ENCODE results near the gene RRP15.

Gene RRP15

DNA sequence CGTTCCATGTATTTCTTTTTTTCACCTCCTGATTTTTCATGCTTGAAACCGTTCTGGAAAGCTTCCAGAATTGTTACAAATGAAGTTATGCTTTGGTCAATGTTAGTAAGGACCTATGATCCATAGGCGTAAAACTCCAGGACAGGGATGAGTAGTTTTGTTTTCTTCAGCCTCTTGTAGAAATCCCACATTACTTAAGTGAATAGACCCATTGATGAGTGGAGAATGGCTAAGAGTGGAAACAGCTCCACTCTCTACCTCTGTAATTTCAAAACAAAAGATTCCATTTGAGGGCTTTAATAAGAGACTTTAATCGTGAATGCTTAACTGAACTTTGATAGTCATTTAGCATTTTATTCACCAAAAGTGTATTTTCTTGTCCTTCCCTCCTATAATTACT lies 57.0 kb downstream of the RRP15 start:
- DNase-seq, result no peak

DNA sequence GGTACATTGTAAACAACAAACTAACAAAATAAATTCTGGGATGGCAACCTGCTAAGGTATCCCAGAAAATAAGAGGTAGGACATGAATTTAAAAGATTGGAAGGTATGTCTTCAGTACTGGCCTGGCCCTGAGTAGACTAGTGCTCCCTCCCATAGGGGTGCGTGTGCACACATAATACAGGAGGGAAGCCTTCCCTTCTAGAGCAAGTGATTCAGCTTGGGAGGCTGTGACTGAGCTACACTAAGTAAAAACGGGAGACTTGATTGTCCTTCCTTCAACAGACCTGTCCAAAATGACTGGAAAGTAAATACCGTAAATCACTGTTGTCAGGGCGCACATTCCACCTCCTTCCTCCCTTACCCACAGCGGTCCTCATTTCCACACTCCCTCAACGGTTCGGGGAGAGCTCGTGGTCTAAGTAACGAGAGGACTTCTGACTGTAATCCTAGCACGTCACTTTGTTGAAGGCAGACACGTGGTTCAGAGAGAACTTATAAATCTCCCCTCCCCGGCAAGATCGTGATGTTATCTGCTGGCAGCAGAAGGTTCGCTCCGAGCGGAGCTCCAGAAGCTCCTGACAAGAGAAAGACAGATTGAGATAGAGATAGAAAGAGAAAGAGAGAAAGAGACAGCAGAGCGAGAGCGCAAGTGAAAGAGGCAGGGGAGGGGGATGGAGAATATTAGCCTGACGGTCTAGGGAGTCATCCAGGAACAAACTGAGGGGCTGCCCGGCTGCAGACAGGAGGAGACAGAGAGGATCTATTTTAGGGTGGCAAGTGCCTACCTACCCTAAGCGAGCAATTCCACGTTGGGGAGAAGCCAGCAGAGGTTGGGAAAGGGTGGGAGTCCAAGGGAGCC lies 60.0 kb downstream of the RRP15 start, which contains the start of gene TGFB2:
Gene TGFB2, plus strand, starts transcription at position 523 of the 859 bp plus-strand sequence. CDS start 1,366 bp downstream, outside the sequence.
- DNase-seq, result peak; percentile 65

DNA sequence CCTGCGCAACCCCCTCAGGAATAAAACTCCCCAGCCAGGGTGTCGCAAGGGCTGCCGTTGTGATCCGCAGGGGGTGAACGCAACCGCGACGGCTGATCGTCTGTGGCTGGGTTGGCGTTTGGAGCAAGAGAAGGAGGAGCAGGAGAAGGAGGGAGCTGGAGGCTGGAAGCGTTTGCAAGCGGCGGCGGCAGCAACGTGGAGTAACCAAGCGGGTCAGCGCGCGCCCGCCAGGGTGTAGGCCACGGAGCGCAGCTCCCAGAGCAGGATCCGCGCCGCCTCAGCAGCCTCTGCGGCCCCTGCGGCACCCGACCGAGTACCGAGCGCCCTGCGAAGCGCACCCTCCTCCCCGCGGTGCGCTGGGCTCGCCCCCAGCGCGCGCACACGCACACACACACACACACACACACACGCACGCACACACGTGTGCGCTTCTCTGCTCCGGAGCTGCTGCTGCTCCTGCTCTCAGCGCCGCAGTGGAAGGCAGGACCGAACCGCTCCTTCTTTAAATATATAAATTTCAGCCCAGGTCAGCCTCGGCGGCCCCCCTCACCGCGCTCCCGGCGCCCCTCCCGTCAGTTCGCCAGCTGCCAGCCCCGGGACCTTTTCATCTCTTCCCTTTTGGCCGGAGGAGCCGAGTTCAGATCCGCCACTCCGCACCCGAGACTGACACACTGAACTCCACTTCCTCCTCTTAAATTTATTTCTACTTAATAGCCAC lies 60.7 kb downstream of the RRP15 start:
- DNase-seq, result peak; percentile 64

DNA sequence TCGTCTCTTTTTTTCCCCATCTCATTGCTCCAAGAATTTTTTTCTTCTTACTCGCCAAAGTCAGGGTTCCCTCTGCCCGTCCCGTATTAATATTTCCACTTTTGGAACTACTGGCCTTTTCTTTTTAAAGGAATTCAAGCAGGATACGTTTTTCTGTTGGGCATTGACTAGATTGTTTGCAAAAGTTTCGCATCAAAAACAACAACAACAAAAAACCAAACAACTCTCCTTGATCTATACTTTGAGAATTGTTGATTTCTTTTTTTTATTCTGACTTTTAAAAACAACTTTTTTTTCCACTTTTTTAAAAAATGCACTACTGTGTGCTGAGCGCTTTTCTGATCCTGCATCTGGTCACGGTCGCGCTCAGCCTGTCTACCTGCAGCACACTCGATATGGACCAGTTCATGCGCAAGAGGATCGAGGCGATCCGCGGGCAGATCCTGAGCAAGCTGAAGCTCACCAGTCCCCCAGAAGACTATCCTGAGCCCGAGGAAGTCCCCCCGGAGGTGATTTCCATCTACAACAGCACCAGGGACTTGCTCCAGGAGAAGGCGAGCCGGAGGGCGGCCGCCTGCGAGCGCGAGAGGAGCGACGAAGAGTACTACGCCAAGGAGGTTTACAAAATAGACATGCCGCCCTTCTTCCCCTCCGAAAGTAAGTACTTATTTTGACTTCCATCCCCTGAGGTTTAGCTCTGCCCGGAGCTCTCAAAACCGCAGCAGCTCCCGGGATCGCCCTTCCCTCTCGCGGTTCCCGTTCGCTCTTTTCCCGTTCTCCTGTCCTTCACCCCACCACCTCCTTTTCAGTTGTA lies 61.5 kb downstream of the RRP15 start:
- DNase-seq, result no peak

DNA sequence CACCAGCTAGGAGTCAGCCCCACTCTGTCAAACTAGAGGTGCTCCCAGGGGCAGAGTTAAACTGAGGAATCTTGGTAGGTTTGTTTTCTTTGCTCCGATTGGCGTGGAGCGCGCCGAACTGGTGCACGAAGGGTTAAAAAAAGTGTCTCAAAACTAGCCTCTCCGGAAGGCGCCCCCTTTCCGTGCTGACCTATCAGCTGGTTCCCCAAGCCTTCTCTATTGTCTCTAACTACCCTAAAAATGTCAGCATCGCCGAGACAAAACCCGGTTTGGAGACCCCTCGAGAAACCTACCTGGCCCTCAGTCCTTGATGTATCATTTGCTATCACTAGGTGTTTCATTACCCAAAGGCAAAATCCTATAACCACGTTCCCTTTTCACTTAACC lies 62.2 kb downstream of the RRP15 start:
- DNase-seq, result no peak

DNA sequence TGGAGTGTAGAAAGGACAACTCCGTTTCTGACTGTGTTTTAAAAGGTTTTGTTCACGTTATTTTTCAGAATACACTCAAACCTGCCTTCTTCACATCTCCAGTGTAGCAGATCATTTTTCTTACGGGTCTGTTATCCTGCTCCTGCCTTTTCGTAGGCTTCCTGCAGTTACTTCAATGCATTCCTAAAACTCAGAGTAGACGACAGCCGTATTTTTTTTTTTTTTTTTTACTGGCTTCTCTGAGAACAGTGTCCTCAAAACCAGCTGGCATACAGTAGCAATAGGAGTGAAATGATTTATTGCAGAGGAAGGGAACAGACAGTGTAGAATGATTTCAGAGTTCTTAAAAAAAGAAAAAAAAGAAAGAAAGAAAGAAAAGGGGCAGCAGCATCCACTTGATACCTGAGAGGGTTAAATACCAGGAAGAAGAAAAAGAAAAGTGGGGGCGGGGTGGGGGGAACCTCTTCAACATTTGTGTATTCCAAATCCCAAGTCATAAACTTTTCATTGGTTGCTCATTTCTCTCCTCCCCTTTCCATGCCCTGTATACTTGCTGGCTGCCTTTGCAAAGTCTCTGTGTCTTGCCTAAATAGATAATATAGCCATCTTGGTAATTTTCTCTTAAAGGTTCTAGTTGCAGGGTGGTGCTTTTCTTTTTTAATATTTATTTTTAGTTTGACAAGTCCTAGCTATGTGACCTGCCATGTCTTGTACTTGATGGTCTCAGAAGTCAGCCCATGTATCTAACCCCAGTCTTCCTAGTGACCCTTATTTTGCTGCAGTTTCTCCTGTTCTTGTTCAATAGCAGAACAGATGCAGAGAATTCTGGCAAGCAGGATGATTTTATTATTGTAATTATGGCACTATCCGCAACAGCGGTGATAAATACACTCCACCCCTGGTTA lies 62.9 kb downstream of the RRP15 start:
- DNase-seq, result no peak

DNA sequence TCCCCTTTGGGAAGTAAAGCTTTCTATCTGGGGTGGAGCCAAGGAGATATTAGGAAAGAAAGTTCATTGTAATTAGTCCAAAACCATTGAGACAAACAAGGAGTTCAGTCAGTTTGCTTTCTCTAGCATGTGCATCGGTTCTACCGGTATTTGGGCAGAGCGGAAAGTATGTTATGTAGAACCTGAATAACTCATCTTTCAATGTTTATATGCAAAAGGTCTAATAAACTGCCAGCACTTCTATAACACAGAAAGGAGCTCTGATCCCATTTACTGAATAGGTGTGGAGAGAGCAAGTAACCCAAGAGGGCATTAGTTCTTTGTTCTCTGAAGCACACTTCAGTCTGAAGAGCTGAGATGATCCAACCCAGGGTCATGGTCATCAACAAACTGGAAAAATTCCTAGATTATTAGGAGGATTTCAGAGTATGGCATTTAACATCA lies 63.6 kb downstream of the RRP15 start:
- no peak for DNase-seq

DNA sequence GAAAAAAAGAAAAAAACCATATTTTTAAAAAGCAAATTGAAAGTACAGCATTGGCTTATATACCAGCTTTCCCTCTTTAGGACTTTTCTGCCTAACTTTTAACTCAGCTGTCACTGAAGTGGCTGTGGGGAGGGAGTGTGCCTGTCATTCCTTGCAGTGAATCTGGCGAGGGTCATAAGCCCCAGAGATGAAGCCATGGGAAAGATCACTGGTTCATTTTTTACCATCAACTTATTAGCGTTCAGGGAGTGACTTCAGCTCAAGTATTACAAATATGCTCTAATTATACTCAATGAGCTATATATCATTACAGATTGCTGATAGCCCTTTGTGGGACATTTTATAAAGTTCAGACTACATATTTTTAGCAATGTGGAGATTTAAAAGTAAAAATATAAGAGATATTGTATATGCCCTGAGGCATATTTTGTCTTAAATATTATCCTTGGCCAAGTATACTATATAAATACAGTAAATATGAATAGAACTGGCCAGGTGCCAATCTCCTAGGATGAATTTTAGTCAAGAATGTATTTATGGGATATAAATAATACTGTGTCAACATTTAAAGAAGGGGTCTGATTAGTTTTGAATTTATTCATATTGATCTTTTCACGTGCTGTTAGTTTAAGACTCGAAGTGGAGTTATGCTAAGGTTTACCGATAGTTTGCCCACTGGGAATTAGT lies 64.4 kb downstream of the RRP15 start:
- DNase-seq, result no peak

DNA sequence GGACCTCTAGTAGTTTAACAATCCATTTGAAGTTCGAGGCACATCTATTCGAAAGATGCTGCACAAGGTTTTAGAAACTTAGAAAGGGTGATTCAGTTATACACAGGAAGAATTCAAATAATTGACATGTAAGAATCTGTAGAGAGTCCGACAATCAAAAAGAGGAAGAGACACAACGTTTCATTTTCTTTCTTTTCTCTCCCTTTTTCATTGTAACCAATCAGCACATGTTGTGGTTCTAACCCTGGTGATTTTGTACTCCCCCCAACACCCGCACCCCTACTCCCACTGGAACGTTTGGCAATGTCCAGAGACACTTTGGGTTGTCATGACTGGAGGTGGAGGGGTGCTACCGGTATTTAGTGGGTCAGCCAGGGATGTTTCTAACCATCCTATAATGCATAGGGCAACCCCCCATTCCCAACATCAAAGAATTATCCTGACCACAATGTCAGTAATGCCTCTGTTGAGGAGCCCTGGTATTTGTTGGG lies 65.0 kb downstream of the RRP15 start:
- no peak for DNase-seq

DNA sequence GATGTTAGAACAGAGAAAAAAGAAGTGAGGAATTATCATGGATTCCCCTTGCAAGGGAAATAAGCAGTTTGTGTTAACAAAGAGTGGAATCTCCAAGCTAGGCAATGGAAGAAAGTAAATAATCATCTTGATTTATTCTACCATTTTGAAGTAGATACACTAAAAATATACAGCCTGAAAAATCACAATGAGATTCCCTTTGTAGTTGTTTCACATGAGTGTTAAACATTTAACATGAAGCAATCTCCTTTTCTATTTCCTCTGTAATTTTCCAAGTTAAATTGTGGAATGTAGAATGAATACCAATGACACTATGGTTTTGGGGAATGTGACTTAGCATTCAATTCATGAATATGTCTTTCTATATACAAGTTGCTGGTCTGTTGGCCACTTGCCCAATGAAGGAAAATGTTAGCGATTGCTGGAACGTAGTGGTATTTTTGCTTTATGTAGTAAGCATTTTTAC lies 65.7 kb downstream of the RRP15 start:
- DNase-seq, result no peak

DNA sequence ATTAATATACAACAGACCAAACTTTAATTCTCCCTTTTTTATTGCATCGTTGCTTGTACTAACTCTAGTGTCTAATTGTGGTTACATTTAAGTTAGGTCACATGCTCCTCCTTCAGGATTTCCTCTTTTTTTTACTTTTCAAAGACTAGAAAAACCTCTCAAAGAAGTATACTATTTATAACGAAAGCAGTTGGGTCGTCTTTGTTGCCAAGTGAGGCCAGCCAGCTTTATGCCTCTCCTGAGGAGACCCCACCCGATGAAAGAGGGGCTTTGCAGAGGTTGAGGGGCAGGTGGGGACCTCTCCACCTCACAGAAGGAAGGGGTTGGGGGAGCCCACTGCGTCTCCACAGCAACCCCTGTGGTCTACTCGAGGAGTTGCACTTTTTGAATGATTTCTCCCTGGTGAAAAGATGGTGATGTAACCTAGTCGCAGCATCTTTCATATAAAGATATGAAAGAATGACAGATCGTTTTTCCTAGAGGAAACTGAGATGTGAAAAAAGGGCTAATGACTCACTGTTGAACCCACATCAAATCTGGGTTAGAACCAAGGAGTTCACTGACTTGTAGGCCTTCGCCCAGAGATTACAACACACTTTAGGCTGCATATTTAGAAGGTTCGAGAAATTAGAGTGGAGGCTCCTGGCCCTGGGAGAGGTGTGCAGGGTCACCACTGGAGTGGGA lies 66.4 kb downstream of the RRP15 start:
- no peak for DNase-seq

DNA sequence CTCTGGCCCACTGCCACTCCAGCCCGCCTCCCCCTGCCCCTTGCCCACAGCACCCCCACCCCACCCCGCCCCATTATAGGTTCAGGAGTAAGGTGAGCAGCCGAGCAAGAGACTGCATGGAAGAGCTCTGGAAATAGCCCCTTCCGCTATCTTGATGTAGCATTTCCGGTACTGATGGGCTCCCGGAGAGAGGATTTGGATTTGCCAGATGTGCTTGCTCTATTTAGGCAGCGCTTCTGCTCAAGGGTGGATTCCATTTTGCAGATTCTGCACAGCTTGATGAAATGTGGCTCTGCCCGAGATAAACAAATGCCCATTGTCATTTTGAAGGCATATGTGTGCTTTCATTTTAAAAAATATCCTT lies 67.0 kb downstream of the RRP15 start:
- DNase-seq, result no peak

DNA sequence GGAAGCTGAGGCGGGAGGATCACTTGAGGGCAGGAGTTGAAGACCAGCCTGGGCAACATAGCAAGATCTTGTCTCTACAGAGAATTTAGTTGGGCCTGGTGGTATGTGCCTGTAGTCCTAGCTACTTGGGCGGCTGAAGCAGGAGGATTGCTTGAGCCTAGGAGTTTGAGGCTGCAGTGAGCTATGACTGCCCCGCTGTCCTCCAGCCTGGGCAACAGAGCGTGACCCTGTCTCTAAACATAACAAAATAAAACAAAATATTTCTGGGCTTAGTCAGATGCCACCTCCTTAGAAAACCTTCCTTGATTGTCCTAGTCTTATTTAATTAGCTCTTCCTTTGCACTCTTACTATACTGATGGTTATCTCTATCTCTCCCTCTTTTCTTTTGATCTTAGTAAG lies 68.6 kb downstream of the RRP15 start:
- DNase-seq, result no peak

DNA sequence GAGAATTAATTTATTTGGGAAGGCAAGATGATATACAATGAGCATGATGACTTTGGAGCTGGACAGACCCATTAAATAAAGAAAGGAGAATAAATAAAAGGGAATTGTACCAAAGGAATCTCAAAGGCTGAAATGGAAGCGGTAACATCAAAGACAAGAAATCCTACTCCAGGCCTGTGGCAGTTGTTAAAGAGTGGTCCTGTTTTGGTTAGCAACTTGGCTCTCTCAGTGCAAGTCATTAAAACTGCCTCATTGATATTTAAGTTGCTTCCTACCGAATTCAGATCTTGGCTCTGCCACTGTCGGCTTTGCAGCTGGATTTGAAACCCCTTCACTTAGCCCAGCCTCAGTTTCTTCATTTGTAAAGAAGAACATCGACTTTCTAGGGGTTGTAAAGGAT lies 70.2 kb downstream of the RRP15 start:
- no peak for DNase-seq

DNA sequence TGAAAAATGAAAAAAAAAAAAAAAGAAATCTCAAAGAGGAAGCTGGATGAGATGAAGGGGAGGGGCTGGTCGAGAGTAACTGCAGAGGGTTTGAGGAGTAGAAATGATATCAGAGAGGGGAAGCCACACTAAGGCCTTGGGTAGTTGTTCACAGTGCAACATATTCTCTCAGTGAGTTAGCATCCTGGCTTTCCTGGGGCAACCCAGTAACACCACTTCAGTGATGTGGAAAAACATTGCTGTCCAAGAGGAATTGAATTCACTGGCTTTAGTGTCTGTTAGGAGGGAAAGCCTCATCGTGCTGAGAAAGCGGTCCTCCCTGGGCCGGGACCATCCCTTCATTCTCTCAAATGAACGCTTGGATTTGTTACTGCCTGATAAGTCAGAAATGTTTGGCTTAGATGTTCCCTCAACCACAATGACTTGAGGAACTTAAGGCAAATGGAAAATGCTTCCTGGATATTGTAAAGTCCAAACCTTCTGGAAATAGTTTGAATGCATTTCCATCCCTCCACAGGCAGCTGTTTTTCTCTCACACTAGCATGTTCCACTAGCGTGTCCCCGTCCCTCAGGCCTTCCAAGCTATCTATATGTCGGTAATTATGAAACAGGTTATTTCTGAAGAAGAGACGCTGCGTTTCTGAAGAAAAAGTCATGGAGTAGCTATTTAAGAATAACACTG lies 72.3 kb downstream of the RRP15 start:
- DNase-seq, result no peak

DNA sequence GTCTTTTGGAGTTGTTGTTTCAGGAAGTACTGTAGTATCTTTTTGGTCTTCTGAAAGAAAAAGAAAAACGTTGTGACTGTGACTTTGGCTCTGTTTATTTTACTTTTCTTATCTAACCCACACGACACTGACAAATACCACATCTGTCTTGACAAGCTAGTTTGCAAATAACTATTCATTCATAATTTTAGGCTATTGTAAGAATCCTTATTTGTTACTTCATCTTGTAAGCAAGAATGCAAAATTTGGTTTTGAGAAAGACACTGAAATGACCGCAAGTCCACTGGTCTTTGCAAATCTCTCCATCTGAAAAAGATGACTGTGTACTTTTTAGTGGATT lies 72.8 kb downstream of the RRP15 start:
- no peak for DNase-seq

DNA sequence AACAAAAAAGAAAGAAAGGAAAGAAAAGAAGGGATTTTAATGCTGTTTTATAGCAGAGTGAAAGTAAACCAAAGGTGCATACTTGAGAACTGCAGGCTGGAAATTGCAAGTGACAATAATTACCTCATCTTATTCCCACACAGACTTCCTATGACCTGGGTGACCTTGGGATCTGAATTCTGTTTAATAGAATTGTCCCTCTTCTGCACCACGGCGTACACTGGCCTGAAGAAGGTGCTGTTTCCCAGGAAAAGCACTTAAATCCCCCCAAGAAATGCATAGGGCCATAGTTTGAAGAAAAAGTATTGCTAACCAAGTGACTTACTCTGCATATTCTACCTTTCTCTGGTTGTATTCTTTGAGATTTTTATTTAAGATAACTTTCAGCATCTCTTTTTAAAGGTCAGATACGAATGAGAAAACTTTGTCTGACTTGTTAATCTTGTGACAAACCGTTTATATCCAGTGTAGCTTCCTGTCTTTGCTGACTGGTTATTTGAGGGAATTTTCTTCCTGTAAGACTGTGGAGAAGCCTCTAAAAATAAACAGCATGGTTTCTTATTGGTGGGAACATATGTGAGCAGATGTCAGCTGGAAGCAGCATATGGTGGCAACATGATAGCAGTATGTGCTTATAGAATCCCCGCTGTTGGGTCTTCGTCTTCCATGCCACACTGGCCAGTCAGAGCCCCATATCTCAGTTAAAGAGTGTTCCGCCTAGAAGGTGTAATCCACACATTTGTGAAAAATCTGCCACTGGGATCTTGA lies 76.4 kb downstream of the RRP15 start:
- no peak for DNase-seq

DNA sequence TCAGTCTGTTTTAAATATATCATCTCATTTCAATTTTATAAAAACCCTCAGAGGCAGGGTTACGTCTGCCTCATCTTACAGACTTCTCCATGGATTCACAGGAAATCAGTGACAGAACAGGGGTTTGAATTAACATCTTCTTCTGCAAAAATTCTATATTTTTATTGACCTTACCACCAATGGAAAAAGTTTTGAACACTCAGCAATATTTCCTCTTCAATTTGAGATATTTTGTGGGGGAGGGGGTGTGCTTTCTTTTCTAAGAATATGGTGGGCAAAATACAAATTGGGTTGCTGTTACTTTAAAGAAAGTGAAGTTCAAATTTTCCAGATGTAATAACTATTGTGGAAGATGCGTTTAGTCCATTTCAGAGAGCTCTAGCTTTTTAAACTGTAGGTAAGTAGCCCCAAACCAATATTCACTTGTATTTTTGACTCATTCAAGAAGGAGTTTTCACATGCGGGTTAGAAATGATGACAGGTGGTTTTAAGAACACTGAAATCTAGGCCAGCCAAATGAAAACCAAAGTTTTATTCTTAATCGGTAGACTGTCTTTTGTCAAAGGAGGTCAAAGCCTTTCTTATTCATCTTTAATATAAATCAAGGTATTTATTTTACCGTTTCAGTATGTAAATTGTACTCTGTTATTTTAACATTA lies 77.5 kb downstream of the RRP15 start:
- no peak for DNase-seq

DNA sequence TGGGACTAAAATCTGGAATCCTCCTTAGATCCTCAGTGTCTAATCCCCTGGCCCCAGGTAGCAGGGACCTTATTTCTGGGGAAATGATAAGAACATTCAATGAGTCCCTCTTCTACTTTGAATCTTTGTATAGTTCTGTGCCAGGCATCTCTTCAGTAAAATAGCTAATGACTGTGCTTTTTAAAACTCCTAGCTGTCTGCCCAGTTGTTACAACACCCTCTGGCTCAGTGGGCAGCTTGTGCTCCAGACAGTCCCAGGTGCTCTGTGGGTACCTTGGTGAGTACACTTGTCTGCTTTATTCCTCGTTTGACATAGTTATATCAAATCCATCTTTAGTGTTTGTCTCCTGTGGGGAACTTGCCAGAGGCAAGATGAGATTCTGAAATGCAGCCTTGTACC lies 78.0 kb downstream of the RRP15 start:
- no peak for DNase-seq

Measured in NCI-H1092 (cell line).